GM10847 (cell line): ENCODE results near the gene PDIK1L.

Source experiments
- POLR2A ChIP-seq: IDR thresholded peaks from 2 replicates; pipeline ENCODE4 v1.6.1; 2011; ENCODE audit not compliant: insufficient read length; ENCODE audit errors: extremely low read depth

Gene PDIK1L

GRCh38 chr1:26169198-26169554, 57.6 kb downstream of the PDIK1L start:
- TF ChIP-seq POLR2A = no peak

- TF ChIP-seq POLR2A = peak; percentile 80
Observed at GRCh38 chr1:26169669-26170471, 58.2 kb downstream of the PDIK1L start, which contains the start of gene ZNF593. ZNF593 (plus strand) TSS chr1:26169908; CDS start chr1:26169984, 76 bp downstream.

GRCh38 chr1:26170472-26170821, 58.8 kb downstream of the PDIK1L start:
- TF ChIP-seq POLR2A = no peak

GRCh38 chr1:26171084-26172072, 59.8 kb downstream of the PDIK1L start, which contains the start of gene ZNF593OS:
ZNF593OS (minus strand) TSS chr1:26171832; CDS start chr1:26171661, 171 bp downstream.
- no peak for TF ChIP-seq POLR2A
